T-helper 22 cell (primary cell): ENCODE measurements around the gene RELL1.
A peak's percentile ranks its signal among the peaks of the same experiment; 100 is the strongest.

ENCODE experiments used
- DNase-seq: peaks from one replicate; pipeline ENCODE4 v3.0.0-alpha.2; 2020; ENCODE audit warnings: low read depth

Gene RELL1

DNA sequence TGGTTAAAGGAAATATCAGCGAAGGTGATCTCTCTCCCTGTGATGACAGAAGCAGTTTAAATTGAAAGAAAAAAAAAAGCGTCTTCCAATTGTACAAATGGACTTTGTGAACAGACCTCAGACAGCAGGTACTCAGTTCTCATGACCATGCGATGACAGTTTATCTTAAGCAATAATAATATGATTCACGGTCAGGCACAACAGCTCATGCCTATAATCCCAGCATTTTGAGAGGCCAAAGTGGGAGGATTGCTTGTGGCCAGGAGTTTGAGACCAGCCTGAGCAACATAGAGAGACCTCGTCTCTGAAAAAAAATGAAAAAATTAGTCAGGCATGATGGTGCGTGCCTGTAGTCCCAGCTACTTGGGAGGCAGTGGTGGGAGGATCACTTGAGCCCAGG lies 51.0 kb downstream of the RELL1 start:
- no peak for DNase-seq

DNA sequence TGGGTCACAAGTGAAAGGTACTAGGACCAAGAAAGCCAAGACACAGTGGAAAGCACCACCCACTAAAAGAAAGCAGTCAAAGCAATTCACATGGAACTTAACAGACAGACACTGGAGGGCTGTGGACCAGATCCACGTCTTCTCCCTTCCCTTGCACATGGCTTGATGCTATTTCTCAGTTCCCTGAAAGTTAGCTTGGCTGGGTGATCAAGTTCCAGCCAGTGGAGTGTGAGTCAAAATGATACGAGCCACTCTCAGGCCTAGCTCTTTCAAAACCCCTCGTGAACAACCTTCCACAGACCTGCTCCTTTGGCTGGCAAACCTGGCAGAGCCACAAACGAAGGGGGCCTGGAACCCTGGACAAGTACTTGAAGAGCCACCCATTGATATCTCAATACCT lies 52.0 kb downstream of the RELL1 start:
- no peak for DNase-seq

DNA sequence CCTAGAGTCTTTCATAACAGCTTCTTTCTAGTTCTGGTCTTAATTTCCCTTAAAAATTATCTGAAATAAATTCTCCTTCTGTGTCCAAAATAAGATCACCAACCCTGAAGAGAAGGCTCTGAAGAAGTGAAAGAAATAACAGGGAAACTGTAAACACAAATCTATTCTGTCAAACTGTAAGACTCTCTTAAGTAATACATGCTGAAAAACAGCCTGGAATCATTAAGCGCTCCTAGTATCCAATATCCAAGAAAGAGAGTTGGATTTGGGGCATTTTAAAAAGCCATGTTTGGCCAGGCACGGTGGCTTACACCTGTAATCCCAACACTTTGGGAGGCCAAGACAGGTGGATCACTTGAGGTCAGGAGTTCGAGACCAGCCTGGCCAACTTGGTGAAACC lies 53.3 kb downstream of the RELL1 start:
- no peak for DNase-seq

GRCh38 chr4:37631551-37631950 lies 54.6 kb downstream of the RELL1 start:
- DNase-seq: no peak

DNA sequence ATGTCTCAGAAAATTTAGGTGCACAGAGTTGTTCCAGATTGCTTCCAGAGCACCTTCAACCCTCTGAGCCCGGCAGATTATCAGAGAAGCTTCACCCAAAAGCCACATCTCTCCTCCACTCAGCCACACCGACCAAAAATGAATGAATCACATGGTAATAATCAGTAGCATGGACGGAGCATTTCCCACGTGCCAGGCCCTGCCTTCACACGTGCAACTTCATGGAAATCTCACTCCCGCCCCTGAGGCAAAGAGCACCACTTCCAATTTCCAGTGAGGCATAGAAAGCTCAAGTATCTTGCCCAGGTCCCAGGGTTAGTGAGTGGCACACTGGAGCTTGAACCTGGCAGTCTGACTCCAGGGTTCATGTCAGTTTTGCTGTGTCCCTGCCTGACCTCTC lies 56.5 kb downstream of the RELL1 start:
- DNase-seq: no peak

- no peak for DNase-seq
These were observed 57.1 kb downstream of the RELL1 start for GRCh38 chr4:37628977-37629609.

DNA sequence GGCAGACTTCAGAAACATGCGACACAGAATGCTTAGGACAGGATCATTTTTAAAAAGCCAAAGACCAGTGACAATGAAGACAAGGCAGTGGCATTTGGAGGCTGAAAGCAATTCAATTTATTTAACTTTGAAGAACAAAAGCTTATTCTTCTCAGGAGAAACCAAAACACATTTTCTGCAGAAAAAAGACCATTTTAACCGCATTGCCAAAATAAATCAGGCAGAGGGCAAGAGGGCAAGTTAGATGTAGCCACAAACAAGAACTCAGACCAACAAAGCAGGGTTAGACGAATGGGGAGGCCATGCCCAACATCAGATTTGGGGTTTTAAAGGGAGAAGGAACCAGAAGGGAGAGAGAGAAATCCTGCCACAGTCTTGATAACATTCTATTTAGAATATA lies 58.9 kb downstream of the RELL1 start:
- DNase-seq: no peak

DNA sequence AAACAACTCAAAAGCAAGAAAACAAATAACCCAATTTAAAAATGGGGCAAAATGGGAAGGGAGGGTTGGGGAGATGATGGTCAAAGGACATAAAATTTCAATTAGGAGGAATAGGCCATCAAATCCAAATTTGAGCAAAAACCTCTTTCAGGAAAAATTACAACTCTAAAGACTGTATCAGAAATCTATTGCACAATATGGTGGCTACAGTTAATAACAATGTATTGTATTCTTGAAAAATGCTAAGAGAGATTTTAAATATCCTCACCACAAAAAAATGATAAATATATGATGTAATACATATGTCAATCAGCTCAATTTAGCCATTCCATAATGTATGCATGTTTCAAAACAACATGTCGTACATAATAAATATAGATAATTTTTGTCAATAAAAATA lies 60.7 kb downstream of the RELL1 start:
- no peak for DNase-seq

DNA sequence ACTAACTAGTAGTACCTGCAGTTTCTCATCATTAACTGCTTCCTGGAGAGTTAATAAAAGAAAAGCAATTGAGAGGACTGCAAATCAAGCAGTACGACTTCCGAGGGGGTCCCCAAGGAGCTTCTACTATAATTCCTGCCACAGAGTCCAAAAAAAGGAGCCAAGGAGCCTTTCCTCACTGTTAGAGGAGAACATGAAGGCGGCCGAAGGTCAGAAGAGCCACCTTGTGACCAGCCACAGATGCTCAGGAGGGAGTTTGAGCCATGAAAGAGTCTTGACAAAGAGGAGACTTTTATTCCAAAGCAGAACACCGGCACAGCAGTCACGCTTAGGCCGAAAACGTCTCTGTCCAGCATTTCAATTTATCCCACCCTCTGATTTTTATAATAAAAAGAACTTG lies 62.2 kb downstream of the RELL1 start:
- DNase-seq: no peak

GRCh38 chr4:37623125-37623524 lies 63.1 kb downstream of the RELL1 start:
- DNase-seq: no peak

DNA sequence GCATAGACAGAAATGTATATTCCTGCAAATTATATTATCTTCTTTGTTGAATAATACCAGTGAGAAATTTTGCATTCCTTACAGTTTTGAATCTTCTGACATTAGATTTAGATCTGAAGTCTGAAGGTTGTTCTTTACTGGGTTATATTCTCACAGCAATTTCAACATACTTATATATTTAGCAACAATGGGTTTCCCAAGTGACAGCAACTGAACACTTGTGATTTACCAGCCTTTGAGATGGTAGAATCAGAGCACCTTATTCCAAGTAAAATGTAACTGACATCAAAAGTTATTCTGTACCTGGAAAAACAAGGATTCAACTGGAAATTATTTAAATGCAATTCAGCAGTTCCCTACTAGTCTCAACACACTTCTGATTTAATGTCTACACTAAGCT lies 66.0 kb downstream of the RELL1 start:
- DNase-seq: no peak

DNA sequence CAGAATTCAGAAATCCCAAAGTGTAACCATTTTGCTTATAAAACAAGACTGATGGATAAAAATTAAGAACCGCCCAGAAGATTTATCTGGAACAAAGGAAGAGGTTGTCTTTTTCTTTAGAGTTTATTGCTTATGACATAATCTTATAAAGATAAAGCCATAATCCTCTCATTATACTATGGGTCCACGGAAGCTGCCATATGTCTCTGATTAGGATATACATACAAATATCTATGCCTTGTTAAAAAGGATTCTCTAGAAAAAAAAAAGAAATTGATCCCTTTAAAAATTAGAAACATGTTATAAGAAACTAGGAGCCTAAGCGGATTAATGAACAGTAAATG lies 70.5 kb downstream of the RELL1 start:
- DNase-seq: no peak

- no peak for DNase-seq
These were observed 71.0 kb downstream of the RELL1 start for GRCh38 chr4:37615059-37615719.

DNA sequence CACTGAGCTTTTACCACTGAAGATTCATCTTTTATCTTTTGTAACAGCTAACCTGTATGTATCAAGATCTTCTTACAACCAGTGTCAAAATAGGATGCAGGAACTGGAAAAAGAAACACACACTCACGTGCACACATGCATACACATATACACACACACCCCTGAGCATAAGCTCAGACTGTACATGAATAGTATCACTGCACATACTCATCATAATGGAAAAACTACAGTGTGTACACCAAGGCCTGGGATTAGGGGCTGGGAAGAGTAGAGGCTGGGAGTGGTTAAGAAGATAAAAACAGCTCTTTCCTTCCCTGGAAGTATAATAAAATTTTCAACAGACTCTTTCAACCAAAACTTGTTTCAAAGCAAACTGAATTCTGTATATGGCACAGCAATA lies 73.4 kb downstream of the RELL1 start:
- DNase-seq: no peak

DNA sequence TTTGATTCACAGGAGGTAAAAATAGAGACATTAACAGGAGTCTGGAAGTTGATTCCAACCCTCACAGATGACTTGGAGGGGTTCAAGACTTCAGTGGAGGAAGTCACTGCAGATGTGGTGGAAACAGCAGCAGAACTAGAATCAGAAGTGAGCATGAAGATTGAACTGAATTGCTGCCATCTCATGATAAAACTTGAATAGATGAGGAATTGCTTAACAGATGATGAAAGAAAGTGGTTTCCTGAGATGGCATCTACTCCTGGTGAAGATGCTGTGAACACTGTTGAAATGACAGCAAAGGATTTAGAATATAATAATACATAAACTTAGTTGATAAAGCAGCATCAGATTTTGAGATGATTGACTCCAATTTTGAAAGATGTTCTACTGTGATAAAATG lies 76.5 kb downstream of the RELL1 start:
- DNase-seq: no peak

DNA sequence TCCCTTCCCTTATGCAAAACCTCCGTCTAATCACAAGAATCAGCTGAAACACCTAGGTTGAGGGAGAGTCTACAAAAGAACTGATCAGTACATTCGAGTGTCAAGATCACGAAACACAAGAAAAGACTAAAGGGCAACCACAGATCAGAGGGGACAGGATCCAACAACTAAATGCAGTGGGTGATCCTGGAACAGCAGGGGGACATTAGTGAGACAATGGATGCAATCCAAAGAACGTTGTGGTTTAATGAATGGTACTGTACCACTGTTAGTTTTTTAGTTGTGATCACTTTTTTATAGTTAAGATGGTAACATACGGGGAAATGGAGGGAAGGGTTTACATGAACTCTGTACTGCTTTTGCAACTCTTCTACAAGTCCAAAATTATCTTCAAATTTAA lies 79.2 kb downstream of the RELL1 start:
- DNase-seq: no peak

- DNase-seq: no peak
These were observed 80.2 kb downstream of the RELL1 start for GRCh38 chr4:37605843-37606565.

GRCh38 chr4:37604461-37604860 lies 81.7 kb downstream of the RELL1 start:
- DNase-seq: no peak

DNA sequence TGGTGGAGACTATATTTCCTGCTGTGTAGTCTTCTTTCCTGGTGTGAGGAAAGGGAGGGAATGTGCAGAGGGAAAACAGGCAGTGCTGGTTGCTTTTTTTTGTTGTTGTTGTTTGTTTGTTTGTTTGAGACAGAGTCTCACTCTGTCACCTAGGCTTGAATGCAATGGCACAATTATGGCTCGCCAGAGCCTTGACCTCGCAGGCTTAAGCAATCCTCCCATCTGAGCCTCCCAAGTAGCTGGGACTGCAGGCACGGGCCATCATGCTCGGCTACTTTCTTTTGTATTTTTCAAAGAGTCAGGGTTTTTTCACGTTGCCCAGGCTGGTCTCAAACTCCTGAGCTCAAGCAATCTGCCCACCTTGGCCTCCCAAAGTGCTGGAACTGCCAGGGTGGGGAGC lies 82.5 kb downstream of the RELL1 start:
- DNase-seq: no peak

GRCh38 chr4:37603070-37603468 lies 83.1 kb downstream of the RELL1 start:
- DNase-seq: peak; percentile 24

DNA sequence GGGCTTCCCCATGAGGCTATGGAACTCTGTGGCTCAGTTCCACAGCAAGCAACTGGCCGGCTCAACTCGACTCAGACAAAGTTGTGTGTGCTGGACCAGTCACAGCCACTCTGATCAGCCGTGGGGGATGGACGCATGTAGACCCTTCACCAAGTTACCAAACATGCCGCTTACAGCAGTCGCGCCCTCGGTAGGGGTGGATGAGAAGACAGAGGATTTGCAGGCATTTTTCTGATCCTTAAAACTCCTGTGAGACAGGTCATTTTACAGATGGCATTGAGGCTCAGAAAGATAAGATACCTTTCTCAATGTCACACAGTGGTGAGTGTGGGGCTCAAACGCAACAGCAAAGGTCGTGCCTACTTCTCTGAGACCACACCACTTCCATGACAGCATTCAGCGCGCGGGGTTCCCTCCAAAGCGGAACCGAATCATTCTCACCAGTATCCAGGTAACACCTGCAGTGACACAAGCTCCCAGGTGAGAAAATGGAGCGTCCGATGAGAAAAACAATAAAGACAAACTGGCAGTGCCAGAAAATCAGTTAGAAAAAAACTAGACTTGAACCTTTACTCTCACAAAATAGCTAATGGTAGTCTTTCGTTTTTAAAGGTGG lies 83.6 kb downstream of the RELL1 start:
- DNase-seq: no peak

- no peak for DNase-seq
These were observed 84.6 kb downstream of the RELL1 start for GRCh38 chr4:37601531-37601930.

DNA sequence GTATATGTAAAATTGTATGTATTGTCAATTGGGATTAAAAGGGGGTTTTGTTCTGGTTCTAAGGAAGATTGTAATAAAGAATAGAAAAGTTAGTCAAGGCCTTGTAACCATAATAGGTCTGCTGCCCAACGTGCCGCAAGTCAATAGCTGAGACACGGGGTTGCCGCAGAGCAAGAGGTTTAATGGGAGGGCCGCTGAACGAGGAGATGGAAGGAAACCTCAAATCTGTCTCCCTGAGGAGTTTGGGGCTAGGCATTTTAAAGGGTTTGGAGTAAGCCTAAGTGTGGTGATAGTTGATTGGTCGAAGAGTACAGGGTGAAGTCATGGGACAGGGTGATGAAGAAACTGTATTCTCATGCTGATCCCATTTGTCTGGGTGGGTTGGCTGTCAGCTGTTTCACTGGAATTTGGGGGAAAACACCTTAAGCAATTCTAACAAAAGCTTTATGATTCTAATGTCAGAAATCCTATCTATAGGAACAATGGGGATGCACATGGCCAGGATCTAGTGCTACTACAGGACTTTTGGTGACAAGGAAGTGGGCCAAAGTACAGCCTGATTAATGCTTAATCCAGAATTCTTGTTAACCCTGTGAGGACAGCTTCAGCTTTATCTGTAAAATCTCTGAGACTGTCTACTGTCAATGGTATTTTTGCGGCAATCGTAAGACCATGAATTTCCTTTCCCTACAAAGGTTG lies 86.9 kb downstream of the RELL1 start:
- no peak for DNase-seq
